H9 (cell line): ENCODE measurements around the gene TTC28. TPM values are rescaled to one million over a fixed set of nuclear protein-coding genes. Genes with fewer than 3 reads are reported as not detected.

Experiments
- DNase-seq: peaks from one replicate; pipeline ENCODE4 v3.0.0-alpha.2; 2017
- H2AFZ ChIP-seq: one replicate; pipeline ENCODE4 v1.6.1; 2013; ENCODE audit warnings: mild to moderate bottlenecking, low read length, control low read depth, moderate library complexity
- H2AK5ac ChIP-seq: 2 replicates; pipeline ENCODE4 v1.6.1; 2013; ENCODE audit warnings: low read length, control low read depth, mixed read lengths; ENCODE audit not compliant: insufficient read length
- H2BK120ac ChIP-seq: one replicate; pipeline ENCODE4 v1.6.1; 2013; ENCODE audit warnings: low read depth, mild to moderate bottlenecking, low read length, control low read depth, inconsistent platforms; ENCODE audit not compliant: poor library complexity, severe bottlenecking
- H2BK12ac ChIP-seq: 2 replicates; pipeline ENCODE4 v1.6.1; 2013; ENCODE audit warnings: low read length, control low read depth, mixed read lengths, low read depth; ENCODE audit not compliant: insufficient read length
- H2BK15ac ChIP-seq: 2 replicates; pipeline ENCODE4 v1.6.1; 2013; ENCODE audit warnings: low read depth, low read length, control low read depth
- H2BK20ac ChIP-seq: one replicate; pipeline ENCODE4 v1.6.1; 2013; ENCODE audit warnings: low read depth, mild to moderate bottlenecking, low read length, control low read depth, inconsistent platforms; ENCODE audit not compliant: poor library complexity, severe bottlenecking
- H2BK5ac ChIP-seq: 2 replicates; pipeline ENCODE4 v1.6.1; 2013; ENCODE audit warnings: low read length, control low read depth, mixed read lengths; ENCODE audit not compliant: insufficient read length
- H3K14ac ChIP-seq: 2 replicates; pipeline ENCODE4 v1.6.1; 2013; ENCODE audit warnings: low read length, control low read depth; ENCODE audit not compliant: insufficient read depth
- H3K18ac ChIP-seq: 2 replicates; pipeline ENCODE4 v1.6.1; 2013; ENCODE audit warnings: low read depth, mild to moderate bottlenecking, mixed read lengths, low read length, control low read depth; ENCODE audit not compliant: insufficient read length
- H3K23ac ChIP-seq: 2 replicates; pipeline ENCODE4 v1.6.1; 2013; ENCODE audit warnings: low read length, control low read depth, mixed read lengths, low read depth; ENCODE audit not compliant: insufficient read length
- H3K23me2 ChIP-seq: 2 replicates; pipeline ENCODE4 v1.6.1; 2013; ENCODE audit warnings: low read depth, mild to moderate bottlenecking, mixed read lengths, low read length, control low read depth; ENCODE audit not compliant: insufficient read length, poor library complexity, severe bottlenecking
- H3K27ac ChIP-seq: 2 replicates; pipeline ENCODE4 v1.5.1; 2013; ENCODE audit warnings: low read length, control low read depth, mixed read lengths, low read depth; ENCODE audit not compliant: insufficient read length
- H3K27me3 ChIP-seq: 2 replicates; pipeline ENCODE4 v1.6.1; 2013; ENCODE audit warnings: low read length, control low read depth, inconsistent platforms; ENCODE audit not compliant: insufficient read depth
- H3K4ac ChIP-seq: 2 replicates; pipeline ENCODE4 v1.6.1; 2013; ENCODE audit warnings: low read depth, mild to moderate bottlenecking, control low read depth, inconsistent platforms, low read length, moderate library complexity
- H3K4me1 ChIP-seq: 2 replicates; pipeline ENCODE4 v1.6.1; 2013; ENCODE audit warnings: low read length, control low read depth, inconsistent platforms; ENCODE audit not compliant: insufficient read depth
- H3K4me2 ChIP-seq: 2 replicates; pipeline ENCODE4 v1.6.1; 2013; ENCODE audit warnings: low read length, control low read depth, mixed read lengths; ENCODE audit not compliant: insufficient read length, insufficient read depth
- H3K56ac ChIP-seq: 2 replicates; pipeline ENCODE4 v1.6.1; 2013; ENCODE audit warnings: low read depth, mild to moderate bottlenecking, mixed read lengths, low read length, control low read depth; ENCODE audit not compliant: insufficient read length
- H3K79me1 ChIP-seq: 2 replicates; pipeline ENCODE4 v1.6.1; 2013; ENCODE audit warnings: low read depth, mild to moderate bottlenecking, moderate library complexity, low read length, control low read depth, inconsistent platforms; ENCODE audit not compliant: insufficient read depth, poor library complexity, severe bottlenecking
- H3K79me2 ChIP-seq: 2 replicates; pipeline ENCODE4 v1.6.1; 2013; ENCODE audit warnings: low read length, control low read depth, inconsistent platforms; ENCODE audit not compliant: insufficient read depth
- H3K9ac ChIP-seq: 2 replicates; pipeline ENCODE4 v1.6.1; 2013; ENCODE audit warnings: low read length, control low read depth, mixed read lengths; ENCODE audit not compliant: insufficient read length; ENCODE audit errors: extremely low read depth
- H3K9me3 ChIP-seq: one replicate; pipeline ENCODE4 v1.6.1; 2013; ENCODE audit warnings: low read depth, low read length, inconsistent platforms; ENCODE audit not compliant: control insufficient read depth
- H3T11ph ChIP-seq: one replicate; pipeline ENCODE4 v1.6.1; 2013; ENCODE audit warnings: mild to moderate bottlenecking, low read length, control low read depth, inconsistent platforms
- H4K20me1 ChIP-seq: one replicate; pipeline ENCODE4 v1.6.1; 2013; ENCODE audit not compliant: control insufficient read depth, insufficient read length, insufficient read depth
- H4K5ac ChIP-seq: 2 replicates; pipeline ENCODE4 v1.6.1; 2013; ENCODE audit warnings: low read depth, mild to moderate bottlenecking, mixed read lengths, low read length, control low read depth; ENCODE audit not compliant: insufficient read length
- H4K8ac ChIP-seq: replicated peaks from 2 replicates; pipeline ENCODE4 v1.6.1; 2013; ENCODE audit warnings: low read length, control low read depth, mixed read lengths, low read depth; ENCODE audit not compliant: insufficient read length
- H4K91ac ChIP-seq: 2 replicates; pipeline ENCODE4 v1.6.1; 2013; ENCODE audit warnings: low read depth, mild to moderate bottlenecking, moderate library complexity, mixed read lengths, low read length, control low read depth; ENCODE audit not compliant: insufficient read length
- H3K27ac Mint-ChIP-seq, 3 experiments: 2 replicates in 2 of 3; 3 replicates in 1 of 3; pipeline ENCODE4 v1.8.0; 2020 to 2021; ENCODE audit warnings: mixed read lengths in 3 of 3, mild to moderate bottlenecking in 1 of 3, moderate library complexity in 1 of 3
- H3K27me3 Mint-ChIP-seq: 2 replicates; pipeline ENCODE4 v1.8.0; 2021; ENCODE audit warnings: low read depth, mild to moderate bottlenecking, moderate library complexity, mixed read lengths
- H3K36me3 Mint-ChIP-seq, 3 experiments: 2 replicates in 2 of 3; 3 replicates in 1 of 3; pipeline ENCODE4 v1.8.0; 2020 to 2021; ENCODE audit warnings: low read depth in 3 of 3, mixed read lengths in 3 of 3; ENCODE audit not compliant: insufficient read depth in 1 of 3
- H3K4me1 Mint-ChIP-seq, 2 experiments: 2 replicates each; pipeline ENCODE4 v1.8.0; 2020; ENCODE audit warnings: mixed read lengths in 2 of 2
- H3K4me3 Mint-ChIP-seq, 2 experiments: 2 replicates in 1 of 2; 3 replicates in 1 of 2; pipeline ENCODE4 v1.8.0; 2020 to 2021; ENCODE audit warnings: mild to moderate bottlenecking in 2 of 2, mixed read lengths in 2 of 2, moderate library complexity in 1 of 2
- H3K9me3 Mint-ChIP-seq, 2 experiments: 2 replicates in 1 of 2; 3 replicates in 1 of 2; pipeline ENCODE4 v1.8.0; 2020; ENCODE audit warnings: mild to moderate bottlenecking in 2 of 2, mixed read lengths in 2 of 2, moderate library complexity in 1 of 2
- WGBS: extraction: QIAGEN DNeasy Blood & Tissue Kit; methylation state at CpG from one replicate; pipeline ENCODE4 v1.1.7; 2013; ENCODE audit warnings: missing lambda C conversion rate, low lambda C conversion rate, mixed read lengths; ENCODE audit not compliant: insufficient read length; ENCODE audit errors: extremely low coverage; 5-methylcytosine and 5-hydroxymethylcytosine counted together
- total RNA-seq: library from RNA; stranded (reverse); gene quantifications from 2 replicates; pipeline ENCODE4 v1.2.1, GENCODE V29; 2021
- TF ChIP-seq, protein P1 (sequence below): fragments of 200-600 bp; sonication (generic); conservative IDR thresholded peaks from 3 replicates; pipeline ENCODE4 v1.8.0; 2021; ENCODE audit warnings: antibody characterized with exemption, mild to moderate bottlenecking

The TTC28 gene
- total RNA-seq, 1 experiment from 2014 or later, result 13.6 TPM

DNA sequence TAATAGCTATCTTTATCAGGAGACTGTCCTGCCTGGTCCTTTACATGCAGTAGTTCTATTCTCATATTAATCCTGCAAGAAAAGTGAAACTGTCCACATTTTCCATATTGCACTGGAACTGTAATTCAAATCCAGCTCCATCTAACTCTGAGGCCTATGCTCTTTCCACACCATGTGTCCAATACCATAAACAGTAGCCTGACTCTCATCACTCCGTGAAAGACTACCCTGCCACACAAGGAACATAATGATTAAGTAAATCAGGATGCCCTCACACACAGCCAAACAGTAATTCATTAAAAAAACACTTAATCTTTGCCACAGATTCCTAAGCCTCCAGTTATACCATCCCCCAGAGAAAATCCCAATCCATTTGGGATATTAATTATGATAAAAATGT lies 475.3 kb downstream of the TTC28 start:
- H4K91ac ChIP-seq, result no peak overlapping the region
- no peak overlapping the region for H3K27ac Mint-ChIP-seq
- H2BK5ac ChIP-seq, result no peak overlapping the region
- H3K23ac ChIP-seq, result no peak overlapping the region
- H3K4me1 Mint-ChIP-seq, result peaks cover 9 to 10% of the 10 kb centered on the region in 2 experiments
- no peaks in the 10 kb centered on the region for H3K9me3 ChIP-seq
- no peaks in the 10 kb centered on the region for H3K79me2 ChIP-seq
- H3K36me3 Mint-ChIP-seq, result no peaks in the 10 kb centered on the region
- DNase-seq, result no peak
- H3K27me3 Mint-ChIP-seq, result peaks cover 28% of the 10 kb centered on the region
- no peak overlapping the region for H3K4me3 Mint-ChIP-seq
- no peak overlapping the region for H2BK15ac ChIP-seq
- no peaks in the 10 kb centered on the region for H3K23me2 ChIP-seq
- no peaks in the 10 kb centered on the region for H3K9me3 Mint-ChIP-seq
- H3K18ac ChIP-seq, result no peak overlapping the region
- no peak overlapping the region for H4K5ac ChIP-seq
- H3K4ac ChIP-seq, result no peak overlapping the region
- no peak overlapping the region for H3K4me2 ChIP-seq
- TF ChIP-seq, protein P1, sequence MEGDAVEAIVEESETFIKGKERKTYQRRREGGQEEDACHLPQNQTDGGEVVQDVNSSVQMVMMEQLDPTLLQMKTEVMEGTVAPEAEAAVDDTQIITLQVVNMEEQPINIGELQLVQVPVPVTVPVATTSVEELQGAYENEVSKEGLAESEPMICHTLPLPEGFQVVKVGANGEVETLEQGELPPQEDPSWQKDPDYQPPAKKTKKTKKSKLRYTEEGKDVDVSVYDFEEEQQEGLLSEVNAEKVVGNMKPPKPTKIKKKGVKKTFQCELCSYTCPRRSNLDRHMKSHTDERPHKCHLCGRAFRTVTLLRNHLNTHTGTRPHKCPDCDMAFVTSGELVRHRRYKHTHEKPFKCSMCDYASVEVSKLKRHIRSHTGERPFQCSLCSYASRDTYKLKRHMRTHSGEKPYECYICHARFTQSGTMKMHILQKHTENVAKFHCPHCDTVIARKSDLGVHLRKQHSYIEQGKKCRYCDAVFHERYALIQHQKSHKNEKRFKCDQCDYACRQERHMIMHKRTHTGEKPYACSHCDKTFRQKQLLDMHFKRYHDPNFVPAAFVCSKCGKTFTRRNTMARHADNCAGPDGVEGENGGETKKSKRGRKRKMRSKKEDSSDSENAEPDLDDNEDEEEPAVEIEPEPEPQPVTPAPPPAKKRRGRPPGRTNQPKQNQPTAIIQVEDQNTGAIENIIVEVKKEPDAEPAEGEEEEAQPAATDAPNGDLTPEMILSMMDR, result no peak
- no peaks in the 10 kb centered on the region for H4K20me1 ChIP-seq
- H2BK20ac ChIP-seq, result no peak overlapping the region
- no peak overlapping the region for H2BK120ac ChIP-seq
- H3K9ac ChIP-seq, result no peak overlapping the region
- no peaks in the 10 kb centered on the region for H3K79me1 ChIP-seq
- no peak overlapping the region for H2AFZ ChIP-seq
- no peak overlapping the region for H2BK12ac ChIP-seq
- H3K4me1 ChIP-seq, result no peaks in the 10 kb centered on the region; the same call in 1 of the 2 replicates
- H3K56ac ChIP-seq, result no peak overlapping the region
- no peak overlapping the region for H3K27ac ChIP-seq
- H2AK5ac ChIP-seq, result no peak overlapping the region
- H3K27me3 ChIP-seq, result no peaks in the 10 kb centered on the region; the same call in 1 of the 2 replicates
- WGBS, result no CpG with 5 or more reads among the region's 1 CpG
- no peak overlapping the region for H3K14ac ChIP-seq
- no peak overlapping the region for H4K8ac ChIP-seq
- no peak overlapping the region for H3T11ph ChIP-seq
